Stimulated activated CD4-positive, alpha-beta T cell treated with anti-CD3 and anti-CD28 coated beads, Interleukin-1b, Interleukin-23, amount 100 ng/mL, for 24 hours (primary cell): ENCODE data around the gene LITAF.
"Not testable (repeated sequence)": the region's sequence is repeated elsewhere in the genome, so short reads cannot be mapped to it uniquely, and the experiment has no call there.

Experiments used
- DNase-seq, 4 experiments: peaks; one replicate each; pipeline ENCODE4 v3.0.0-alpha.2; 2020; ENCODE audit warnings: low read depth in 4 of 4, low spot score in 1 of 4

Gene LITAF

GRCh38 chr16:11521055-11521454, 65.7 kb downstream of the LITAF start:
- DNase-seq = no peak

- no peak for DNase-seq
Measured at GRCh38 chr16:11520442-11520841, 66.3 kb downstream of the LITAF start.

GRCh38 chr16:11517961-11518360, 68.8 kb downstream of the LITAF start:
- DNase-seq = no peak

GRCh38 chr16:11515540-11516430, 70.9 kb downstream of the LITAF start:
- no peak for DNase-seq

- no peak for DNase-seq
Measured at GRCh38 chr16:11514283-11514682, 72.4 kb downstream of the LITAF start.

GRCh38 chr16:11513366-11513765, 73.4 kb downstream of the LITAF start:
- not testable (repeated sequence) for DNase-seq

- no peak for DNase-seq
Measured at GRCh38 chr16:11511801-11512200, 74.9 kb downstream of the LITAF start.

- no peak for DNase-seq
Measured at GRCh38 chr16:11511328-11511727, 75.4 kb downstream of the LITAF start.

- DNase-seq = no peak
Measured at GRCh38 chr16:11510178-11510973, 76.3 kb downstream of the LITAF start.

GRCh38 chr16:11507991-11508390, 78.7 kb downstream of the LITAF start:
- DNase-seq = no peak

- DNase-seq = no peak
Measured at GRCh38 chr16:11507350-11507749, 79.4 kb downstream of the LITAF start.

- no peak for DNase-seq
Measured at GRCh38 chr16:11506741-11507305, 79.9 kb downstream of the LITAF start.

- DNase-seq = not testable (repeated sequence)
Measured at GRCh38 chr16:11504261-11504660, 82.5 kb downstream of the LITAF start.

- no peak for DNase-seq
Measured at GRCh38 chr16:11503566-11503965, 83.2 kb downstream of the LITAF start.

- no peak for DNase-seq
Measured at GRCh38 chr16:11502239-11502638, 84.5 kb downstream of the LITAF start.

- DNase-seq = no peak
Measured at GRCh38 chr16:11501632-11502031, 85.1 kb downstream of the LITAF start.

- DNase-seq = no peak
Measured at GRCh38 chr16:11500700-11501346, 85.9 kb downstream of the LITAF start.

GRCh38 chr16:11499295-11500089, 87.2 kb downstream of the LITAF start:
- no peak for DNase-seq

- DNase-seq = no peak
Measured at GRCh38 chr16:11498683-11499082, 88.0 kb downstream of the LITAF start.

GRCh38 chr16:11497851-11498289, 88.8 kb downstream of the LITAF start:
- DNase-seq = no peak
